H1 (cell line): ENCODE measurements around the gene PAK1IP1. TPM values are rescaled to one million over a fixed set of nuclear protein-coding genes. Genes with fewer than 3 reads are reported as not detected.

Source experiments
- CTCF ChIA-PET: fragments of 300-600 bp; sonication (Branson Sonifier 250); formaldehyde crosslinking; loops from one replicate; lab custom pipeline; 2021; ENCODE audit not compliant: partially characterized antibody; lab: Charles Lee
- POLR2A ChIA-PET: fragments of 300-600 bp; sonication (Branson Sonifier 250); formaldehyde crosslinking; loops from one replicate; lab custom pipeline; 2021; ENCODE audit warnings: inconsistent platforms; ENCODE audit not compliant: partially characterized antibody; lab: Charles Lee
- DNase-seq, 2 experiments: peaks; one replicate each; pipeline versions ENCODE4 v3.0.0 to v3.0.0-alpha.2; 2010 to 2022; ENCODE audit warnings: low spot score in 2 of 2, low read depth in 1 of 2, mixed read lengths in 1 of 2
- FAIRE-seq: peaks from 2 replicates; lab custom pipeline; 2011; peaks lifted over from hg19 to GRCh38; lab: Jason Lieb, UNC
- H2AFZ ChIP-seq: 2 replicates; pipeline ENCODE4 v1.8.1; 2012; ENCODE audit warnings: low read length, inconsistent platforms
- H2AK5ac ChIP-seq: 2 replicates; pipeline ENCODE4 v1.6.1; 2013; ENCODE audit warnings: low read depth, low read length
- H2BK120ac ChIP-seq: replicated peaks from 2 replicates; pipeline ENCODE3; 2013; ENCODE audit warnings: low read depth, low read length, inconsistent platforms
- H2BK12ac ChIP-seq: 2 replicates; pipeline ENCODE4 v1.6.1; 2013; ENCODE audit warnings: low read depth, low read length
- H2BK15ac ChIP-seq: 2 replicates; pipeline ENCODE4 v1.6.1; 2013; ENCODE audit warnings: low read length
- H2BK20ac ChIP-seq: 2 replicates; pipeline ENCODE4 v1.6.1; 2013; ENCODE audit warnings: low read length
- H2BK5ac ChIP-seq: 2 replicates; pipeline ENCODE4 v1.6.1; 2013; ENCODE audit warnings: low read depth, low read length
- H3K14ac ChIP-seq: 2 replicates; pipeline ENCODE4 v1.6.1; 2013; ENCODE audit warnings: inconsistent platforms; ENCODE audit not compliant: insufficient read length
- H3K18ac ChIP-seq: 2 replicates; pipeline ENCODE4 v1.6.1; 2013; ENCODE audit warnings: low read length; ENCODE audit errors: extremely low read depth
- H3K23ac ChIP-seq: 2 replicates; pipeline ENCODE4 v1.6.1; 2013; ENCODE audit warnings: inconsistent platforms; ENCODE audit not compliant: insufficient read length
- H3K23me2 ChIP-seq: 2 replicates; pipeline ENCODE4 v1.6.1; 2013; ENCODE audit warnings: low read depth, low read length
- H3K27ac ChIP-seq: 2 replicates; pipeline ENCODE4 v1.6.1; 2011; ENCODE audit warnings: low read depth, low read length, inconsistent platforms
- H3K27me3 ChIP-seq, 4 experiments: replicated peaks in 1 of 4; 1 replicate in 1 of 4; 2 replicates in 3 of 4; pipeline versions ENCODE4 v1.6.1 to v1.8.1; 2011 to 2013; ENCODE audit warnings: low read length in 3 of 4, mild to moderate bottlenecking in 3 of 4, inconsistent platforms in 2 of 4, mixed read lengths in 2 of 4, moderate library complexity in 1 of 4; ENCODE audit not compliant: control insufficient read depth in 3 of 4, insufficient read depth in 3 of 4; ENCODE audit errors: extremely low read depth in 1 of 4
- H3K36me3 ChIP-seq, 4 experiments: 2 replicates each; pipeline versions ENCODE4 v1.6.1 to v1.8.1; 2011 to 2013; ENCODE audit warnings: mild to moderate bottlenecking in 4 of 4, low read length in 3 of 4, moderate library complexity in 2 of 4, control low read depth in 1 of 4, inconsistent platforms in 1 of 4; ENCODE audit not compliant: insufficient read depth in 4 of 4, control insufficient read depth in 2 of 4
- H3K4ac ChIP-seq: replicated peaks from 2 replicates; pipeline ENCODE3; 2013; ENCODE audit warnings: low read length, low read depth, mixed read lengths, inconsistent platforms; ENCODE audit not compliant: insufficient read length
- H3K4me1 ChIP-seq, 4 experiments: replicated peaks in 1 of 4; 1 replicate in 1 of 4; 2 replicates in 3 of 4; pipeline versions ENCODE4 v1.6.1 to v1.8.1; 2011 to 2013; ENCODE audit warnings: low read length in 3 of 4, inconsistent platforms in 2 of 4, mixed read lengths in 1 of 4; ENCODE audit not compliant: insufficient read depth in 4 of 4, control insufficient read depth in 3 of 4
- H3K4me2 ChIP-seq, 2 experiments: 2 replicates each; pipeline versions ENCODE4 v1.6.1 to v1.8.1; 2011 to 2013; ENCODE audit warnings: low read depth in 2 of 2, low read length in 2 of 2, control low read depth in 1 of 2, inconsistent platforms in 1 of 2, mild to moderate bottlenecking in 1 of 2; ENCODE audit not compliant: insufficient read depth in 1 of 2
- H3K4me3 ChIP-seq, 4 experiments: fragments of 200-600, 300-600 bp in 1 of 4; sonication (generic), shearing (Covaris generic), sonication (Bioruptor Twin) in 1 of 4; 2 replicates each; pipeline versions ENCODE4 v1.5.1 to v1.8.1; 2011 to 2016; ENCODE audit warnings: low read length in 4 of 4, low read depth in 3 of 4, control low read depth in 2 of 4, inconsistent platforms in 2 of 4, mild to moderate bottlenecking in 2 of 4, mixed read lengths in 1 of 4, moderate library complexity in 1 of 4; ENCODE audit not compliant: insufficient read depth in 2 of 4; ENCODE audit errors: extremely low read depth in 1 of 4
- H3K56ac ChIP-seq: replicated peaks from 2 replicates; pipeline ENCODE3; 2013; ENCODE audit warnings: low read depth, mild to moderate bottlenecking, mixed read lengths, low read length, inconsistent platforms; ENCODE audit not compliant: insufficient read length
- H3K79me1 ChIP-seq: 2 replicates; pipeline ENCODE4 v1.6.1; 2013; ENCODE audit warnings: low read depth, low read length, control low read depth
- H3K79me2 ChIP-seq, 2 experiments: 2 replicates each; pipeline versions ENCODE4 v1.6.1 to v1.8.1; 2012 to 2013; ENCODE audit warnings: low read length in 2 of 2, mild to moderate bottlenecking in 2 of 2, inconsistent platforms in 1 of 2; ENCODE audit not compliant: insufficient read depth in 2 of 2, control insufficient read depth in 1 of 2
- H3K9ac ChIP-seq, 4 experiments: replicated peaks in 1 of 4; 1 replicate in 1 of 4; 2 replicates in 3 of 4; pipeline versions ENCODE4 v1.6.1 to v1.8.1; 2011 to 2013; ENCODE audit warnings: low read depth in 3 of 4, low read length in 3 of 4, control low read depth in 2 of 4, mild to moderate bottlenecking in 2 of 4, moderate library complexity in 2 of 4, inconsistent platforms in 1 of 4; ENCODE audit errors: extremely low read depth in 1 of 4
- H3K9me3 ChIP-seq, 2 experiments: 2 replicates each; pipeline versions ENCODE4 v1.6.1 to v1.8.1; 2012 to 2013; ENCODE audit warnings: mild to moderate bottlenecking in 2 of 2, moderate library complexity in 2 of 2, control low read depth in 1 of 2, inconsistent platforms in 1 of 2, low read depth in 1 of 2, low read length in 1 of 2, mixed read lengths in 1 of 2; ENCODE audit not compliant: insufficient read depth in 2 of 2
- H4K20me1 ChIP-seq, 2 experiments: replicated peaks in 1 of 2; 2 replicates each; pipeline versions ENCODE3 to v1.8.1; 2011 to 2013; ENCODE audit warnings: inconsistent platforms in 2 of 2, low read length in 2 of 2, mild to moderate bottlenecking in 1 of 2; ENCODE audit not compliant: insufficient read depth in 2 of 2, control insufficient read depth in 1 of 2
- H4K5ac ChIP-seq: 2 replicates; pipeline ENCODE4 v1.6.1; 2013; ENCODE audit warnings: low read length, low read depth, mixed read lengths, inconsistent platforms; ENCODE audit not compliant: insufficient read length
- H4K8ac ChIP-seq: 2 replicates; pipeline ENCODE4 v1.8.0; 2013; ENCODE audit warnings: mild to moderate bottlenecking, moderate library complexity, low read length, inconsistent platforms; ENCODE audit not compliant: insufficient read depth; ENCODE audit errors: extremely low read depth
- H4K91ac ChIP-seq: replicated peaks from 2 replicates; pipeline ENCODE3; 2013; ENCODE audit warnings: low read length, mixed read lengths, inconsistent platforms; ENCODE audit not compliant: insufficient read length
- BACH1 ChIP-seq: IDR thresholded peaks from 2 replicates; pipeline ENCODE4 v1.6.1; 2012; ENCODE audit warnings: low read length, improper control_type of control experiment
- CHD1 ChIP-seq: IDR thresholded peaks from 2 replicates; pipeline ENCODE4 v1.6.1; 2012; ENCODE audit warnings: low read depth, low read length, improper control_type of control experiment
- EGR1 ChIP-seq: IDR thresholded peaks from 2 replicates; pipeline ENCODE4 v1.6.1; 2011; ENCODE audit warnings: low read depth, low read length, borderline replicate concordance
- HDAC6 ChIP-seq: IDR thresholded peaks from one replicate; pipeline ENCODE4 v1.7.1; 2012; ENCODE audit warnings: low read depth, mild to moderate bottlenecking, inconsistent platforms, low read length, moderate library complexity
- KDM1A ChIP-seq: fragments of 200-600, 300-600 bp; sonication (generic); IDR thresholded peaks from 2 replicates; pipeline ENCODE4 v1.7.1; 2016; ENCODE audit warnings: mild to moderate bottlenecking, low read length, borderline replicate concordance
- KDM5A ChIP-seq: fragments of 200-600 bp; IDR thresholded peaks from 2 replicates; pipeline ENCODE4 v1.7.1; 2012; ENCODE audit warnings: mild to moderate bottlenecking, low read length, inconsistent platforms, mixed read lengths
- RBBP5 ChIP-seq: IDR thresholded peaks from 2 replicates; pipeline ENCODE4 v1.7.1; 2012; ENCODE audit warnings: low read depth, mild to moderate bottlenecking, inconsistent platforms, low read length, moderate library complexity, borderline replicate concordance
- RNF2 ChIP-seq: fragments of 200-900, 300-1000 bp; sonication (generic); IDR thresholded peaks from 2 replicates; pipeline ENCODE4 v1.7.1; 2016; ENCODE audit warnings: borderline replicate concordance, low read depth, mild to moderate bottlenecking, antibody characterized with exemption, low read length; ENCODE audit not compliant: poor library complexity, severe bottlenecking; ENCODE audit errors: missing control alignments
- SIRT6 ChIP-seq: IDR thresholded peaks from one replicate; pipeline ENCODE4 v1.7.1; 2012; ENCODE audit warnings: low read length, inconsistent platforms
- SP1 ChIP-seq: IDR thresholded peaks from 2 replicates; pipeline ENCODE4 v1.6.1; 2011; ENCODE audit warnings: low read depth, low read length
- SP4 ChIP-seq: IDR thresholded peaks from 2 replicates; pipeline ENCODE4 v1.6.1; 2012; ENCODE audit warnings: low read length, inconsistent platforms
- TCF12 ChIP-seq: IDR thresholded peaks from 2 replicates; pipeline ENCODE4 v1.6.1; 2011; ENCODE audit warnings: low read depth, mild to moderate bottlenecking, low read length
- WGBS, 2 experiments: shearing (Covaris generic) in 1 of 2; methylation state at CpG; one replicate each; pipeline versions ENCODE4 v1.1.6 to v1.1.7; 2013 to 2015; ENCODE audit warnings: low lambda C conversion rate in 2 of 2, mixed read lengths in 2 of 2, inconsistent platforms in 1 of 2, low coverage in 1 of 2, missing lambda C conversion rate in 1 of 2; ENCODE audit not compliant: insufficient replicate concordance in 2 of 2, insufficient coverage in 1 of 2, insufficient read length in 1 of 2; ENCODE audit errors: extremely low coverage in 1 of 2, missing lambda C conversion rate in 1 of 2; 5-methylcytosine and 5-hydroxymethylcytosine counted together
- polyA plus RNA-seq, 7 experiments: library from polyadenylated mRNA; depleted of rRNA in 3 of 7; stranded (reverse) in 5 of 7; unstranded in 2 of 7; fragments of >200 nt in 5 of 7; fragments of 200-250 nt in 2 of 7; gene quantifications; 1 replicate in 5 of 7; 2 replicates in 1 of 7; 4 replicates in 1 of 7; pipeline versions ENCODE4 v1.2.1 to v1.2.3, GENCODE V29; 2011 to 2013; ENCODE audit warnings: missing spikeins in 2 of 7, mixed read lengths in 2 of 7
- total RNA-seq: library from RNA; stranded (reverse); fragmentation: NEBNext Ultra II Directional; extraction: Animal tissue kit (Norgen Biotek cat#: 25700); gene quantifications from 2 replicates; pipeline ENCODE4 v1.2.1, GENCODE V29; 2021
- TF ChIP-seq, protein P1 (sequence below): IDR thresholded peaks from 2 replicates; pipeline ENCODE4 v1.6.1; 2012; ENCODE audit warnings: low read length, inconsistent platforms

The PAK1IP1 gene
- total and polyA plus RNA-seq, 2 of the 8 experiments (the other 6 are each of a cell fraction or from before 2014, with no cell fraction given), result 19.7 to 43.6 TPM

DNA sequence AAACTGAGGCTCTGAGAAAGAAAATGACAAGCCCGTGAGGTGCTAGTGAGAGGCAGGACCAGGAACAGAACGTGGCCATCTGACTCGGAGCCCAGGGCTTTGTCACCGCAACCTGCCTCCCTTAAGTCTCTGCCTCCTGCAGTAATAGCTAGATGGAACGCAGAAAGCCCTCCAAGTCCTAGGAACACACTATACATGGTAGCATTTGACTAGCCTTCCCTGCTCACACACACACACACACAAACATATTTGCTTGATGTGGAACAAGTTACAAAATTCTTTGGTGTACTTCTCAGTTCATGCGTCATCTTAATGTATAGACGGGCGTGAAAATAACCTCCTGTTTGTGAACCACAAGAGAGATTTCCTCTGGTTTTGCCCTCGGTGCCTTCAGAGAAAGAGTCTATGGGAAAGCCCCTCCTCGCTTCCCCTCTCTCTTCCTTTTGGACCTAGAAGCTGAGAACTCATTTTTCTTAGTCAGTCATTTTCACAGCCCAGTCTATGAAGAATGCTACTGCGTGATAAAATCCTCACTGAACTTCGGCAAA is 39.2 kb upstream of the PAK1IP1 start:
- Histone ChIP-seq H3K23ac (no peak overlapping the region), H3K79me1 (no peaks in the 10 kb centered on the region; the same call in 1 of the 2 replicates), H3K4ac (no peak overlapping the region), H3K23me2 (peaks cover 6% of the 10 kb centered on the region; the same call in 1 of the 2 replicates), H3K27me3 (peaks cover 0 to 4% (median 0%) of the 10 kb centered on the region in 4 experiments; a peak in 2 of 7 replicates), H2AK5ac (no peak overlapping the region), H2BK120ac (no peak overlapping the region), H3K56ac (no peak overlapping the region), H2BK12ac (no peak overlapping the region), H4K20me1 (no peaks in the 10 kb centered on the region), H2BK15ac (no peak overlapping the region), H4K91ac (no peak overlapping the region), H2BK5ac (no peak overlapping the region), H4K5ac (no peak overlapping the region), H3K18ac (no peak overlapping the region), H3K9ac (no peak overlapping the region), H3K4me2 (no peak overlapping the region), H3K79me2 (no peaks in the 10 kb centered on the region), H4K8ac (no peak overlapping the region), H2AFZ (no peak overlapping the region), H3K4me3 (no peak overlapping the region), H2BK20ac (no peak overlapping the region; the same call in 1 of the 2 replicates), H3K9me3 (no peaks in the 10 kb centered on the region), H3K27ac (no peak overlapping the region), H3K36me3 (no peaks in the 10 kb centered on the region), H3K14ac (no peak overlapping the region), H3K4me1 (peaks cover 0 to 3% (median 1%) of the 10 kb centered on the region in 4 experiments; a peak in 3 of 7 replicates)
- POLR2A ChIA-PET, result no interaction called here
- FAIRE-seq (no peak), DNase-seq (no peak)
- 85% methylated on average over 12 of the region's 12 CpGs; no CpG with 5 or more reads in 1 of the 2 experiments for WGBS, 2 experiments
- CTCF ChIA-PET, result interaction anchor here (1.0 to 1.4 kb wide), 2 partner anchors 32 to 191 kb away, joined by 3 read pairs; no protein-coding TSS in a partner anchor
- TF ChIP-seq BACH1, result no peak
- no peak for TF ChIP-seq KDM1A
- no peak for TF ChIP-seq SP1
- TF ChIP-seq SIRT6, result no peak
- TF ChIP-seq TCF12, result no peak
- TF ChIP-seq HDAC6, result no peak
- no peak for TF ChIP-seq CHD1
- no peak for TF ChIP-seq EGR1
- TF ChIP-seq SP4, result no peak
- TF ChIP-seq RNF2, result no peak
- no peak for TF ChIP-seq RBBP5
- TF ChIP-seq, protein P1, sequence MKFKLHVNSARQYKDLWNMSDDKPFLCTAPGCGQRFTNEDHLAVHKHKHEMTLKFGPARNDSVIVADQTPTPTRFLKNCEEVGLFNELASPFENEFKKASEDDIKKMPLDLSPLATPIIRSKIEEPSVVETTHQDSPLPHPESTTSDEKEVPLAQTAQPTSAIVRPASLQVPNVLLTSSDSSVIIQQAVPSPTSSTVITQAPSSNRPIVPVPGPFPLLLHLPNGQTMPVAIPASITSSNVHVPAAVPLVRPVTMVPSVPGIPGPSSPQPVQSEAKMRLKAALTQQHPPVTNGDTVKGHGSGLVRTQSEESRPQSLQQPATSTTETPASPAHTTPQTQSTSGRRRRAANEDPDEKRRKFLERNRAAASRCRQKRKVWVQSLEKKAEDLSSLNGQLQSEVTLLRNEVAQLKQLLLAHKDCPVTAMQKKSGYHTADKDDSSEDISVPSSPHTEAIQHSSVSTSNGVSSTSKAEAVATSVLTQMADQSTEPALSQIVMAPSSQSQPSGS, result no peak
- no peak for TF ChIP-seq KDM5A
